Breast epithelium (tissue), 3 donors: ENCODE measurements around the gene ARHGEF17.

Experiments
- CTCF ChIP-seq, 3 donors: fragments of 450-650 bp; IDR thresholded peaks; one replicate each; pipeline ENCODE4 v1.5.1; 2016 to 2017; ENCODE audit warnings: antibody characterized with exemption in 3 of 3, mild to moderate bottlenecking in 3 of 3, moderate library complexity in 3 of 3
- POLR2A ChIP-seq: fragments of 450-650 bp; IDR thresholded peaks from one replicate; pipeline ENCODE4 v1.6.1; 2016; ENCODE audit warnings: antibody characterized with exemption, mild to moderate bottlenecking, moderate library complexity

GRCh38 chr11:73295996-73296318 lies 12.1 kb upstream of the ARHGEF17 start:
- TF ChIP-seq POLR2A, result no peak
- no peak for TF ChIP-seq CTCF (IDR thresholded peaks at IDR 0.05)
